ENCODE results near the gene DUSP10.
A peak's percentile ranks its signal among the peaks of the same experiment; 100 is the strongest.

DUSP10 gene

GRCh38 chr1:221777431-221778072 is 35.7 kb upstream of the DUSP10 start:
- peak overlapping the region; percentile 63 for H3K4me3 ChIP-seq (ENCODE audit: low read length, poor library complexity, severe bottlenecking)
- H3F3A ChIP-seq (ENCODE audit: low read depth), result peaks cover 14% of the 10 kb centered on the region
- peak overlapping the region; percentile 65 for H3K9ac ChIP-seq (ENCODE audit: low read depth, low read length, poor library complexity, severe bottlenecking)
- H3K9me2 ChIP-seq (replicated peaks; ENCODE audit: low read depth, low read length), result no peaks in the 10 kb centered on the region
- H3K9me3 ChIP-seq (ENCODE audit: insufficient read depth, low read depth, low read length), result no peaks in the 10 kb centered on the region
- TF ChIP-seq, protein P1, sequence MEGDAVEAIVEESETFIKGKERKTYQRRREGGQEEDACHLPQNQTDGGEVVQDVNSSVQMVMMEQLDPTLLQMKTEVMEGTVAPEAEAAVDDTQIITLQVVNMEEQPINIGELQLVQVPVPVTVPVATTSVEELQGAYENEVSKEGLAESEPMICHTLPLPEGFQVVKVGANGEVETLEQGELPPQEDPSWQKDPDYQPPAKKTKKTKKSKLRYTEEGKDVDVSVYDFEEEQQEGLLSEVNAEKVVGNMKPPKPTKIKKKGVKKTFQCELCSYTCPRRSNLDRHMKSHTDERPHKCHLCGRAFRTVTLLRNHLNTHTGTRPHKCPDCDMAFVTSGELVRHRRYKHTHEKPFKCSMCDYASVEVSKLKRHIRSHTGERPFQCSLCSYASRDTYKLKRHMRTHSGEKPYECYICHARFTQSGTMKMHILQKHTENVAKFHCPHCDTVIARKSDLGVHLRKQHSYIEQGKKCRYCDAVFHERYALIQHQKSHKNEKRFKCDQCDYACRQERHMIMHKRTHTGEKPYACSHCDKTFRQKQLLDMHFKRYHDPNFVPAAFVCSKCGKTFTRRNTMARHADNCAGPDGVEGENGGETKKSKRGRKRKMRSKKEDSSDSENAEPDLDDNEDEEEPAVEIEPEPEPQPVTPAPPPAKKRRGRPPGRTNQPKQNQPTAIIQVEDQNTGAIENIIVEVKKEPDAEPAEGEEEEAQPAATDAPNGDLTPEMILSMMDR (conservative IDR thresholded peaks at IDR 0.05; ENCODE audit: low read length), result 0 out of 2 replicates have a peak, but pooled peaks have one; percentile 18
- TF ChIP-seq EZH2phosphoT487 (IDR thresholded peaks at IDR 0.05; ENCODE audit: borderline replicate concordance), result no peak; the same call in 1 of the 2 replicates
- no peaks in the 10 kb centered on the region for H4K20me1 ChIP-seq (ENCODE audit: insufficient read depth, low read length, poor library complexity, severe bottlenecking)
- no peaks in the 10 kb centered on the region for H3K27me3 ChIP-seq (ENCODE audit: insufficient read depth, low read length, poor library complexity, severe bottlenecking)
- H3K36me3 ChIP-seq (ENCODE audit: insufficient read depth, low read length), result no peaks in the 10 kb centered on the region
- peaks cover 73% of the 10 kb centered on the region for H3K4me1 ChIP-seq (ENCODE audit: insufficient read depth, low read length, poor library complexity, severe bottlenecking)
- H3K79me2 ChIP-seq (ENCODE audit: insufficient read depth, low read length), result no peaks in the 10 kb centered on the region
- no peak overlapping the region for H2AFZ ChIP-seq (ENCODE audit: low read length)
- peak overlapping the region; percentile 82 for H3K4me2 ChIP-seq (ENCODE audit: low read depth, low read length, poor library complexity, severe bottlenecking)

DNA sequence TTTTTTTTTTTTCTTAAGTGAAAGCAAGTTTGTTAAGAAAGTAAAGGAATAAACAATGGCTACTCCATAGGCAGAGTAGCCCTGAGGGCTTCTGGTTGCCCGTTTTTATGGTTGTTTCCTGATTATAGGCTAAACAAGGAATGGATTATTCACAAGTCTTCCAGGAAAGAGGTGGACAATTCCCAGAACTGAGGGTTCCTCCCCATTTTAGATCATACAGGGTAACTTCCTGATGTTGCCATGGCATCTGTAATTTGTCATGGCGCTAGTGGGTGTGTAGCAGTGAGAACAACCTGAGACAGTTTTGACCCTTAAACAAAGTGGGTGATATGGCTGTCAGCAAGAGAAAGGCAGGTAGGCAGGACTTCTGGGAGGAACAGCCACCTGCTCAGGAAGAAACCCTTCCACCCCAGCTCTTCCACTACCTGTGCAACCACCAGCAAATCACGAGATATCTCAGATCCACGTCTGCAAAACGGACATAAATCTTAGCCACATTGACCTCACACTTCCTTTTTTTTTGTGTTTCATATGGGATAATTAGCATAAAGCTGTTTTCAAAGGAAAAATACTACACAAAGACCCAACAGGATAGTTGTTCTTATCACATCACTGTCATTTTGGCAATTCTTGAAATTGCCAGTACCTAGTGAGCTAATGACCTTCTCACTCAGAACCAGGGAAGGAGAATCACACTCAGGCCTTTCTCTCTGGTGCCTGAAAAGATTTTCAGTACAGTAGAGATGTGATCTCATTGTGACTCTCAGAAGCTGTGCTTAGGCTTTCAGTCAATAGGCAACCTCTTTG is 34.8 kb upstream of the DUSP10 start:
- Histone ChIP-seq H3K9me2 (replicated peaks; ENCODE audit: low read depth, low read length) (no peaks in the 10 kb centered on the region), H3K4me2 (ENCODE audit: low read depth, low read length, poor library complexity, severe bottlenecking) (peak overlapping the region; percentile 82), H3K9ac (ENCODE audit: low read depth, low read length, poor library complexity, severe bottlenecking) (no peak overlapping the region)

DNA sequence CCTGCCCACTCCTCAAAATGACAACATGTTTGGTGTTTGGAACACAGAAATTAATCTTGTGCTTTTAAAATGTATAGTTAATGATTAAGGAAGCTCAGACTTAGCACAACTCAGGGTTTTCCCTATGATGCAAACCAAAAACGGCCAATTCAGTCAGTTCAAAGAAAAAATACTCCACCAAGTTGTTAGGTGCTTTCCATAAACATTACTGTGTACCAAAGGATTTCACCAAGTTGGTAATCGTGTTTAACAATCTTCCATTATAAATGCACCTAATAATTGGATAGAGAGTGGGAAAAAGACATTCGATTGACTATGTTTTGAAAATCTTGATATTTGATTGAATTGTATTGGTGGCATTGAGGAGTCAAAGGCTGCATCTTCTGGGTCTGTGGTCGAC is 33.3 kb upstream of the DUSP10 start:
- TF ChIP-seq, protein P1 (conservative IDR thresholded peaks at IDR 0.05; ENCODE audit: low read length), result no peak
- Histone ChIP-seq H3K9me2 (replicated peaks; ENCODE audit: low read depth, low read length) (no peaks in the 10 kb centered on the region), H3K9ac (ENCODE audit: low read depth, low read length, poor library complexity, severe bottlenecking) (no peak overlapping the region), H3K4me1 (ENCODE audit: insufficient read depth, low read length, poor library complexity, severe bottlenecking) (peaks cover 50% of the 10 kb centered on the region), H3K9me3 (ENCODE audit: insufficient read depth, low read depth, low read length) (no peaks in the 10 kb centered on the region), H2AFZ (ENCODE audit: low read length) (no peak overlapping the region), H3F3A (ENCODE audit: low read depth) (peaks cover 14% of the 10 kb centered on the region), H3K79me2 (ENCODE audit: insufficient read depth, low read length) (no peaks in the 10 kb centered on the region), H3K36me3 (ENCODE audit: insufficient read depth, low read length) (no peaks in the 10 kb centered on the region), H3K27me3 (ENCODE audit: insufficient read depth, low read length, poor library complexity, severe bottlenecking) (no peaks in the 10 kb centered on the region), H3K4me2 (ENCODE audit: low read depth, low read length, poor library complexity, severe bottlenecking) (no peak overlapping the region), H4K20me1 (ENCODE audit: insufficient read depth, low read length, poor library complexity, severe bottlenecking) (no peaks in the 10 kb centered on the region), H3K4me3 (ENCODE audit: low read length, poor library complexity, severe bottlenecking) (no peak overlapping the region)

More for the DNA sequence above, 34.8 kb upstream of the DUSP10 start:
- Histone ChIP-seq H3K4me1 (ENCODE audit: insufficient read depth, low read length, poor library complexity, severe bottlenecking) (peaks cover 65% of the 10 kb centered on the region), H3K4me3 (ENCODE audit: low read length, poor library complexity, severe bottlenecking) (peak overlapping the region; percentile 63), H3F3A (ENCODE audit: low read depth) (peaks cover 14% of the 10 kb centered on the region), H3K27me3 (ENCODE audit: insufficient read depth, low read length, poor library complexity, severe bottlenecking) (no peaks in the 10 kb centered on the region), H2AFZ (ENCODE audit: low read length) (no peak overlapping the region), H3K79me2 (ENCODE audit: insufficient read depth, low read length) (no peaks in the 10 kb centered on the region), H4K20me1 (ENCODE audit: insufficient read depth, low read length, poor library complexity, severe bottlenecking) (no peaks in the 10 kb centered on the region), H3K9me3 (ENCODE audit: insufficient read depth, low read depth, low read length) (no peaks in the 10 kb centered on the region), H3K36me3 (ENCODE audit: insufficient read depth, low read length) (no peaks in the 10 kb centered on the region)
- TF ChIP-seq, protein P1 (conservative IDR thresholded peaks at IDR 0.05; ENCODE audit: low read length), result no peak
- no peak for TF ChIP-seq EZH2phosphoT487 (IDR thresholded peaks at IDR 0.05; ENCODE audit: borderline replicate concordance)
